Subcutaneous abdominal adipose tissue (tissue), 5 donors: Measurements from ENCODE around the gene DEF6.
"Not testable (repeated sequence)": the region's sequence is repeated elsewhere in the genome, so short reads cannot be mapped to it uniquely, and the experiment has no call there.

Experiments
- H3K27ac ChIP-seq: one replicate; pipeline ENCODE4 v1.7.0; 2013; ENCODE audit warnings: low read depth, mild to moderate bottlenecking, inconsistent platforms, low read length, moderate library complexity
- H3K27me3 ChIP-seq, 5 donors: one replicate each; pipeline ENCODE4 v1.7.0; 2013; ENCODE audit warnings: low read length in 5 of 5, inconsistent platforms in 1 of 5; ENCODE audit not compliant: control insufficient read depth in 5 of 5, insufficient read depth in 4 of 5
- H3K36me3 ChIP-seq, 5 donors: one replicate each; pipeline ENCODE4 v1.7.0; 2013; ENCODE audit warnings: low read length in 5 of 5; ENCODE audit not compliant: control insufficient read depth in 5 of 5, insufficient read depth in 5 of 5
- H3K4me1 ChIP-seq, 5 donors: one replicate each; pipeline ENCODE4 v1.7.0; 2013; ENCODE audit warnings: low read length in 5 of 5, mild to moderate bottlenecking in 3 of 5, moderate library complexity in 1 of 5; ENCODE audit not compliant: control insufficient read depth in 5 of 5, insufficient read depth in 5 of 5
- H3K4me3 ChIP-seq, 5 donors: one replicate each; pipeline ENCODE4 v1.7.0; 2013; ENCODE audit warnings: low read length in 5 of 5, low read depth in 1 of 5
- H3K9ac ChIP-seq, 5 donors: one replicate each; pipeline ENCODE4 v1.7.0; 2013; ENCODE audit warnings: low read length in 5 of 5, mild to moderate bottlenecking in 4 of 5, moderate library complexity in 3 of 5
- H3K9me3 ChIP-seq, 5 donors: one replicate each; pipeline ENCODE4 v1.7.0; 2013; ENCODE audit warnings: low read length in 5 of 5; ENCODE audit not compliant: control insufficient read depth in 5 of 5
- donor health status: healthy.
- donor health status: healthy.
- donor health status: healthy.
- donor health status: healthy.
- donor health status: healthy.

DEF6 gene

DNA sequence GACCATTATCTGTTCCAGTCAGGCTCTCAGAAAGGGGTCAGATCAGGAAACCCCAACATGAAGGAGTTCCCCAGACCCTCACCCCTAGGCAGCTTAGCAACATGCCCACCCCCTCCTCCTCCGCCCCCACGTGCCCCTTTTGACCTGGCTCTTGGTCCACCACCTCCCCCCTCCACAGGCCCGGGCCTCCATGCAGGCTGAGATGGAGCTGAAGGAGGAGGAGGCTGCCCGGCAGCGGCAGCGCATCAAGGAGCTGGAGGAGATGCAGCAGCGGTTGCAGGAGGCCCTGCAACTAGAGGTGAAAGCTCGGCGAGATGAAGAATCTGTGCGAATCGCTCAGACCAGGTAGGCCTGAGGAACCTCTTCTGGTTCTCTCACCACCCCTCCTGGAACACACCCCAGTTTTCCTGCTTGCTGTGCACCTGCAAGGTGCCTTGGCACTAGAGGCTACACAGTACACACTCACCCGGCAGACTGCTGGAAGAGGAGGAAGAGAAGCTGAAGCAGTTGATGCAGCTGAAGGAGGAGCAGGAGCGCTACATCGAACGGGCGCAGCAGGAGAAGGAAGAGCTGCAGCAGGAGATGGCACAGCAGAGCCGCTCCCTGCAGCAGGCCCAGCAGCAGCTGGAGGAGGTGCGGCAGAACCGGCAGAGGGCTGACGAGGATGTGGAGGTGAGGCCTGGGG lies 21.9 kb downstream of the DEF6 start:
- Histone ChIP-seq H3K9me3 (no peaks in the 10 kb centered on the region), H3K36me3 (peaks cover 0 to 21% (median 0%) of the 10 kb centered on the region in 5 donors), H3K4me1 (peaks cover 2 to 15% (median 12%) of the 10 kb centered on the region in 5 donors), H3K4me3 (no peak overlapping the region), H3K27me3 (no peaks in the 10 kb centered on the region), H3K9ac (no peak overlapping the region), H3K27ac (no peak overlapping the region)

GRCh38 chr6:35320031-35320410 lies 22.4 kb downstream of the DEF6 start:
- no peaks in the 10 kb centered on the region for H3K27me3 ChIP-seq
- no peaks in the 10 kb centered on the region for H3K9me3 ChIP-seq
- peaks cover 2 to 15% (median 12%) of the 10 kb centered on the region in 5 donors for H3K4me1 ChIP-seq
- H3K9ac ChIP-seq = no peak overlapping the region
- peaks cover 0 to 21% (median 0%) of the 10 kb centered on the region in 5 donors for H3K36me3 ChIP-seq
- no peak overlapping the region for H3K27ac ChIP-seq
- H3K4me3 ChIP-seq = no peak overlapping the region

DNA sequence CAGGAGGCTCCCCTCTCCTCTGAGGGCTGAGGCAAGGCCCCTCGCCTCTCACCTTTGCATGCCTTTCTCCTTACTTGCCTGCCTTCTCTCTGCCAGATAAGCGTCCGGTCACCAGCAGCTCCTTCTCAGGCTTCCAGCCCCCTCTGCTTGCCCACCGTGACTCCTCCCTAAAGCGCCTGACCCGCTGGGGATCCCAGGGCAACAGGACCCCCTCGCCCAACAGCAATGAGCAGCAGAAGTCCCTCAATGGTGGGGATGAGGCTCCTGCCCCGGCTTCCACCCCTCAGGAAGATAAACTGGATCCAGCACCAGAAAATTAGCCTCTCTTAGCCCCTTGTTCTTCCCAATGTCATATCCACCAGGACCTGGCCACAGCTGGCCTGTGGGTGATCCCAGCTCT lies 23.5 kb downstream of the DEF6 start:
- H3K27ac ChIP-seq = no peak overlapping the region
- peaks cover 0 to 21% (median 0%) of the 10 kb centered on the region in 5 donors for H3K36me3 ChIP-seq
- no peaks in the 10 kb centered on the region for H3K9me3 ChIP-seq
- no peak overlapping the region for H3K4me3 ChIP-seq
- peaks cover 2 to 15% (median 12%) of the 10 kb centered on the region in 5 donors for H3K4me1 ChIP-seq
- no peaks in the 10 kb centered on the region for H3K27me3 ChIP-seq
- no peak overlapping the region for H3K9ac ChIP-seq

DNA sequence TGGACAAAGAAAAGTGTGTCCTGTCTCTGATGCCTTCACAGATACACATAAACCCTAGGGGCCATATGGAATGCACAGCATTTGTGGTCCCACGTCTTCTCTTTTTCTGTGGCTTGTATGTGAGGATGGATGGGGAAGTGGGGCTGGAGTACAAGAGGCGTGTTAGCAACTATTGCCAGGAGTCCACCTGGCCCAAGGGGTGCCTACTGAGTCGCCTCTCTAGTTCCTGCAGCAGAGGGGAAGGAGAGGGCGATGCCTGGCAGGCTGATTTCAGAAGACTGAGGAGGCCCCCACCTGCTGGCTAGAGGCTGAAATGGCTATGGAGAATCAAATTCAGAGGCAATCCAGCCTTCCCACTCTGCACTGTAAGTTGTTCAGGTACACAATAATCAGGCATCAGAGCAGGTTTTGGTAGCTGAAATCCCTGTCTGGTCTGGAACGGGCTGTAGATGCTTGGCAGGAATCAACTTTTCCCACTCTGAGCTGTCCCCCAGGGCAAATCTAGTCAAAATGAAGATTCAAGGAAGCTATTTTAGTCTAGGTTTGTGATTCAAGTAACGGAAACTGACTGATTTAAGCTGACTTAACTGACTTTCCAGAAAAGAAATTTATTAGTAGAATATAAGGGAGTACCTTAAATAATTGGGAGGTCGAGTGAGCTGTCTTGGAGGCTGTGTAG lies 29.9 kb downstream of the DEF6 start:
- peaks cover 0 to 5% (median 0%) of the 10 kb centered on the region in 5 donors for H3K27me3 ChIP-seq
- H3K9ac ChIP-seq = no peak overlapping the region
- H3K9me3 ChIP-seq = peaks cover 0 to 3% (median 0%) of the 10 kb centered on the region in 5 donors
- H3K4me3 ChIP-seq = no peak overlapping the region
- H3K27ac ChIP-seq = no peak overlapping the region
- H3K4me1 ChIP-seq = no peaks in the 10 kb centered on the region
- H3K36me3 ChIP-seq = peaks cover 0 to 2% (median 0%) of the 10 kb centered on the region in 5 donors

DNA sequence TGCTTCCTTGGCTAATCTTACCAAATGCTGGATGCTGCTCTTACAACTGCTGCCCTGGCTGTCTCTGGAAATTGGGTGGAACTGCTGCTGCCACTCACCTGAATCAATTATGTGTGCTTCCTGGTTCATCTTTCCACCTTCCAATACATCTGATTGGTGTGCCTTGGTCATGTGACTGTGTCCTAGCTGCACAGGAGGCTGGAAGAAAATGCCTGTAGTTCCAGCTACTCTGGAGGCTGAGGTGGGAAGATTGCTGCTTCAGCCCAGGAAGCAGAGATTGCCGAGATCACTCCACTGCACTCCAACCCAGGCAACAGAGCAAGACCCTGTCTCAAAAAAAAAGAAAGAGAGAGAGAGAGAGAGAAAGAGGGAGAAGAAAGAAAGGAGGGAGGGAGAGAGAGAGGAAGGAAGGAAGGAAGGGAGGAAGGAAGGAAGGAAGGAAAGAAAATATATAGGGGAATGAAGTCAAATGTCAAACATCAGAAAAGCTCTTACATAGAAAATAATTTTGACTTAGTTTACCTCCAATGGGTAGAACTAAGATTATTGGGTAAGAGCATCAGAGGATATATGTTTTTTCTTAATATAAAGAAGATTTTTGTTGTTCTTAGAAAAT lies 30.6 kb downstream of the DEF6 start:
- no peak overlapping the region for H3K4me3 ChIP-seq
- no peaks in the 10 kb centered on the region for H3K36me3 ChIP-seq
- peaks cover 0 to 5% (median 0%) of the 10 kb centered on the region in 5 donors for H3K27me3 ChIP-seq
- H3K9me3 ChIP-seq = peaks cover 0 to 3% (median 0%) of the 10 kb centered on the region in 5 donors
- H3K27ac ChIP-seq = no peak overlapping the region
- H3K4me1 ChIP-seq = no peaks in the 10 kb centered on the region
- H3K9ac ChIP-seq = no peak overlapping the region

- not testable (repeated sequence) for H3K27ac ChIP-seq, H3K27me3 ChIP-seq
Observed at GRCh38 chr6:35328965-35329364, 31.3 kb downstream of the DEF6 start.

GRCh38 chr6:35330541-35331119 lies 33.0 kb downstream of the DEF6 start:
- Histone ChIP-seq H3K9me3 (peaks cover 0 to 3% (median 0%) of the 10 kb centered on the region in 5 donors), H3K4me3 (no peak overlapping the region), H3K36me3 (no peaks in the 10 kb centered on the region), H3K4me1 (no peaks in the 10 kb centered on the region), H3K27ac (no peak overlapping the region), H3K27me3 (peaks cover 0 to 5% (median 0%) of the 10 kb centered on the region in 5 donors), H3K9ac (no peak overlapping the region)

More at GRCh38 chr6:35328965-35329364, 31.3 kb downstream of the DEF6 start:
- H3K4me3 ChIP-seq, H3K36me3 ChIP-seq, H3K9ac ChIP-seq, H3K4me1 ChIP-seq, H3K9me3 ChIP-seq: not testable (repeated sequence)

DNA sequence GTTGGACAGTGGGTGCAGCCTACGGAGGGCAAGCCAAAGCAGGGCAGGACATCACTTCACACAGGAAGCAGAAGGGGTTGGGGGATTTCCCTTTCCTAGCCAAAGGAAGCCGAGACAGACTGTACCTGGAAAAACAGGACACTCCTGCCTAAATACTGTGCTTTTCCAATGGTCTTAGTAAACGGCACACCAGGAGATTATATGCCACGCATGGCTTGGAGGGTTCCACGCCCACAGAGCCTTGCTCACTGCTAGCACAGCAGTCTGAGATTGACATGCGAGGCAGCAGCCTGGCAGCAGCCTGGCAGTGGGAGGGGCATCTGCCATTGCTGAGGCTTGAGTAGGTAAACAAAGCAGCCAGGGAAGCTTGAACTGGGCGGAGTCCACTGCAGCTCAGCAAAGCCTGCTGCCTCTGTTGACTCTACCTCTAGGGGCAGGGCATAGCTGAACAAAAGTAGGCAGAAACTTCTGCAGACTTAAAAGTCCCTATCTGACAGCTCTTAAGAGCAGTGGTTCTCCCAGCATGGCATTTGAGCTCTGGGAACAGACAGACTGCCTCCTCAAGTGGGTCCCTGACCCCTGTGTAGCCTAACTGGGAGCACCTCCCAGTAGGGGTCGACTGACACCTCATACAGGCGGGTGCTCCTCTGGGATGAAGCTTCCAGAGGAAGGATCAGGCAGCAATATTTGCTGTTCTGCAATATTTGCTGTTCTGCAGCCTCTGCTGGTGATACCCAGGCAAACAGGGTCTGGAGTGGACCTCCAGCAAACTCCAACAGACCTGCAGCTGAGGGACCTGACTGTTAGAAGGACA lies 34.7 kb downstream of the DEF6 start:
- H3K4me3 ChIP-seq, H3K27me3 ChIP-seq, H3K27ac ChIP-seq, H3K4me1 ChIP-seq, H3K36me3 ChIP-seq, H3K9ac ChIP-seq, H3K9me3 ChIP-seq: not testable (repeated sequence)

GRCh38 chr6:35341557-35341956 lies 43.9 kb downstream of the DEF6 start:
- no peak overlapping the region for H3K27ac ChIP-seq

More at GRCh38 chr6:35341557-35341956, 43.9 kb downstream of the DEF6 start:
- H3K9ac ChIP-seq = no peak overlapping the region
- no peaks in the 10 kb centered on the region for H3K27me3 ChIP-seq
- peaks cover 4 to 24% (median 22%) of the 10 kb centered on the region in 5 donors for H3K4me1 ChIP-seq
- H3K36me3 ChIP-seq = peaks cover 0 to 10% (median 7%) of the 10 kb centered on the region in 5 donors
- no peak overlapping the region for H3K4me3 ChIP-seq
- no peaks in the 10 kb centered on the region for H3K9me3 ChIP-seq
